ENCODE results near the gene SPRYD7. TPM values are rescaled to one million over a fixed set of nuclear protein-coding genes. Genes with fewer than 3 reads are reported as not detected.
"Not testable (repeated sequence)": the region's sequence is repeated elsewhere in the genome, so short reads cannot be mapped to it uniquely, and the experiment has no call there.

The SPRYD7 gene
- total and polyA plus RNA-seq, 2 of the 13 experiments (the other 11 are each of a cell fraction or from before 2014, with no cell fraction given): 2.7 to 5.9 TPM

DNA sequence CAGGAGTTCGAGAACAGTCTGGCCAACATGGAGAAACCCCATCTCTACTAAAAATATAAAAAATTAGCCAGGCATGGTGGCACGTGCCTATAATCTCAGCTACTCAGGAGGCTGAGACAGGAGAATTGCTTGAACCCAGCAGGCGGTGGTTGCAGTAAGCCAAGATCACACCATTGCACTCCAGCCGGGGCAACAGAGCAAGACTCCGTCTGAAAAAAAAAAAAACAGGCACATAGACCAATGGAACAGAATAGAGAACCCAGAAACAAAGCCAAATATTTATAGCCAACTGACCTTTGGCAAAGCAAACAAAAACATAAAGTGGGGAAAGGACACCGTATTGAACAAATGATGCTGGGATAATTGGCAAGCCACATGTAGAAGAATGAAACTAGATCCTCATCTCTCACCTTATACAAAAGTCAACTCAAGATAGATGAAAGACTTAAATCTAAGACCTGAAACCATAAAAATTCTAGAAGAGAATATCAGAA is 12.7 kb upstream of the SPRYD7 start:
- WGBS (ENCODE audit: low lambda C conversion rate): 23% methylated on average over 6 of the region's 6 CpGs
- H3K4me3 ChIP-seq (replicated peaks in 1 of 3; ENCODE audit: insufficient read depth in 1 of 3, low read depth in 2 of 3, low read length in 3 of 3); CTCF ChIA-PET (ENCODE audit: low intra/inter-chr PET ratio, low total read pairs); H2AFZ ChIP-seq (ENCODE audit: low read length); H4K20me1 ChIP-seq (ENCODE audit: insufficient read depth, low read length); intact Hi-C loops (cut with micrococcal nuclease; ENCODE audit: unreplicated experiment); FAIRE-seq; BruUV-seq (replicated peaks); ATAC-seq; H3K4me2 ChIP-seq (ENCODE audit: low read depth, low read length); H3K36me3 ChIP-seq (replicated peaks in 1 of 2; ENCODE audit: control insufficient read depth in 1 of 2, insufficient read depth in 2 of 2, low read length in 2 of 2); H3K27me3 ChIP-seq (ENCODE audit: control insufficient read depth in 1 of 2, insufficient read depth in 2 of 2, low read length in 2 of 2); DNase-seq (ENCODE audit: low spot score); H3K79me2 ChIP-seq (ENCODE audit: insufficient read depth, low read length); H3K4me1 ChIP-seq (ENCODE audit: insufficient read depth, low read length); POLR2A ChIA-PET; in situ Hi-C loops (cut with HindIII; ENCODE audit: extremely low pct_ligation_motif_present, low pct_unique_long_range_greater_than_20kb); H3K9ac ChIP-seq (ENCODE audit: insufficient read depth, low read depth, low read length); H3K9me3 ChIP-seq (ENCODE audit: low read length); H3K27ac ChIP-seq (ENCODE audit: extremely low read length, insufficient read depth, low read length): not testable (repeated sequence)
- peak; percentile 90 for TF ChIP-seq ZNF121 (CRISPR knock-in tag; IDR thresholded peaks at IDR 0.05)
- TF ChIP-seq ZNF362 (CRISPR knock-in tag; IDR thresholded peaks at IDR 0.05; ENCODE audit: borderline replicate concordance): 0 out of 2 replicates have a peak, but pooled peaks have one; percentile 27

- intact Hi-C loops (cut with micrococcal nuclease; ENCODE audit: unreplicated experiment) (loop anchor here (5.0 kb wide), 1 partner anchor 147 kb away; the partner anchor contains the start of gene KPNA3), in situ Hi-C loops (cut with HindIII; ENCODE audit: extremely low pct_ligation_motif_present, low pct_unique_long_range_greater_than_20kb) (no loop called here)
- Histone ChIP-seq H3K4me3 (replicated peaks in 1 of 3; ENCODE audit: insufficient read depth in 1 of 3, low read depth in 2 of 3, low read length in 3 of 3) (no peak overlapping the region), H3K4me2 (ENCODE audit: low read depth, low read length) (peak overlapping the region; percentile 58), H3K36me3 (replicated peaks in 1 of 2; ENCODE audit: control insufficient read depth in 1 of 2, insufficient read depth in 2 of 2, low read length in 2 of 2) (no peaks in the 10 kb centered on the region), H3K27me3 (ENCODE audit: control insufficient read depth in 1 of 2, insufficient read depth in 2 of 2, low read length in 2 of 2) (no peaks in the 10 kb centered on the region; a peak in 1 of 5 replicates), H3K4me1 (ENCODE audit: insufficient read depth, low read length) (peaks cover 37% of the 10 kb centered on the region), H3K27ac (ENCODE audit: extremely low read length, insufficient read depth, low read length) (no peak overlapping the region), H3K79me2 (ENCODE audit: insufficient read depth, low read length) (peaks cover 7% of the 10 kb centered on the region), H4K20me1 (ENCODE audit: insufficient read depth, low read length) (no peaks in the 10 kb centered on the region), H3K9ac (ENCODE audit: insufficient read depth, low read depth, low read length) (no peak overlapping the region), H2AFZ (ENCODE audit: low read length) (no peak overlapping the region), H3K9me3 (ENCODE audit: low read length) (no peaks in the 10 kb centered on the region)
- WGBS (ENCODE audit: low lambda C conversion rate): 57% methylated on average over 4 of the region's 4 CpGs
- ATAC-seq (no peak), DNase-seq (ENCODE audit: low spot score) (no peak), FAIRE-seq (no peak)
- ChIA-PET POLR2A (interaction anchor here (1.5 to 1.6 kb wide), 3 partner anchors 14 to 80 kb away, joined by 4 read pairs; partner anchors contain the start of gene TRIM13), CTCF (ENCODE audit: low intra/inter-chr PET ratio, low total read pairs) (no interaction called here)
- BruUV-seq (replicated peaks): no TSS peak
- TF ChIP-seq ARNT2 (CRISPR knock-in tag; IDR thresholded peaks at IDR 0.05; ENCODE audit: low read depth): no peak
- no peak for TF ChIP-seq MTF1 (CRISPR knock-in tag; IDR thresholded peaks at IDR 0.05)
- no peak for TF ChIP-seq JDP2 (CRISPR knock-in tag; IDR thresholded peaks at IDR 0.05; ENCODE audit: borderline replicate concordance)
- no peak for TF ChIP-seq XRCC5 (optimal IDR thresholded peaks at IDR 0.05; ENCODE audit: low read length)
- no peak for TF ChIP-seq ZNF670 (CRISPR knock-in tag; IDR thresholded peaks at IDR 0.05; ENCODE audit: borderline replicate concordance)
- no peak for TF ChIP-seq ZNF446 (CRISPR knock-in tag; IDR thresholded peaks at IDR 0.05)
- no peak for TF ChIP-seq ZNF207 (IDR thresholded peaks at IDR 0.05; ENCODE audit: borderline replicate concordance)
- no peak for TF ChIP-seq RBFOX2 (IDR thresholded peaks at IDR 0.05; ENCODE audit: low read depth, low read length)
- TF ChIP-seq SSRP1 (CRISPR knock-in tag; IDR thresholded peaks at IDR 0.05): no peak
- TF ChIP-seq ETV5 (CRISPR knock-in tag; IDR thresholded peaks at IDR 0.05; ENCODE audit: borderline replicate concordance): no peak
- TF ChIP-seq ZBTB26 (CRISPR knock-in tag; IDR thresholded peaks at IDR 0.05; ENCODE audit: borderline replicate concordance): no peak
- TF ChIP-seq GABPB1 (CRISPR knock-in tag; IDR thresholded peaks at IDR 0.05): no peak
- no peak for TF ChIP-seq CBX2 (IDR thresholded peaks at IDR 0.05; ENCODE audit: low read depth, low read length)
- TF ChIP-seq CBX2 (CRISPR knock-in tag; IDR thresholded peaks at IDR 0.05; ENCODE audit: low read depth): no peak
These were observed 3.2 kb upstream of the SPRYD7 start for GRCh38 chr13:49939321-49939720.
